Neural cell (in vitro differentiated cells): ENCODE results near the gene AGBL5. TPM values are rescaled to one million over a fixed set of nuclear protein-coding genes. Genes with fewer than 3 reads are reported as not detected.

ENCODE experiments used
- H2AFZ ChIP-seq: fragments of 200-600, 300-800 bp; sonication (generic), shearing (Covaris generic); 2 replicates; pipeline ENCODE4 v1.6.0; 2014; ENCODE audit warnings: low read depth, mild to moderate bottlenecking, antibody characterized with exemption, low read length, moderate library complexity
- H3F3A ChIP-seq: fragments of 200-600 bp; shearing (Covaris generic); 2 replicates; pipeline ENCODE4 v1.6.1; 2016; ENCODE audit warnings: mild to moderate bottlenecking, moderate library complexity, mixed read lengths, antibody characterized with exemption, low read length; ENCODE audit not compliant: insufficient read depth, poor library complexity, severe bottlenecking
- H3K27ac ChIP-seq: fragments of 200-600, 300-800 bp; sonication (generic), shearing (Covaris generic); 2 replicates; pipeline ENCODE4 v1.5.1; 2014; ENCODE audit warnings: mild to moderate bottlenecking, low read length, moderate library complexity
- H3K27me3 ChIP-seq: fragments of 300-800, 200-600 bp; sonication (generic), shearing (Covaris generic); 2 replicates; pipeline ENCODE4 v1.6.0; 2014; ENCODE audit warnings: mild to moderate bottlenecking, low read depth, low read length, moderate library complexity; ENCODE audit not compliant: insufficient read depth
- H3K36me3 ChIP-seq: fragments of 300-800, 200-600 bp; sonication (generic), shearing (Covaris generic); 2 replicates; pipeline ENCODE4 v1.5.1; 2014; ENCODE audit warnings: mild to moderate bottlenecking, antibody characterized with exemption, low read length, moderate library complexity; ENCODE audit not compliant: insufficient read depth
- H3K4me2 ChIP-seq: fragments of 300-800, 200-600 bp; sonication (generic), shearing (Covaris generic); 2 replicates; pipeline ENCODE4 v1.6.0; 2014; ENCODE audit warnings: mild to moderate bottlenecking, low read length
- H3K4me3 ChIP-seq: fragments of 300-800, 200-600 bp; sonication (generic), shearing (Covaris generic); 2 replicates; pipeline ENCODE4 v1.5.1; 2014; ENCODE audit warnings: mild to moderate bottlenecking, low read length, moderate library complexity
- H3K79me2 ChIP-seq: fragments of 200-600 bp; shearing (Covaris generic); replicated peaks from 2 replicates; pipeline ENCODE4 v1.6.0; 2014; ENCODE audit warnings: mild to moderate bottlenecking, low read length, moderate library complexity; ENCODE audit not compliant: insufficient read depth
- H3K9ac ChIP-seq: fragments of 300-800, 200-600 bp; sonication (generic), shearing (Covaris generic); 2 replicates; pipeline ENCODE4 v1.6.1; 2016; ENCODE audit warnings: mild to moderate bottlenecking, low read length, mixed read lengths
- H3K9me2 ChIP-seq: fragments of 200-600 bp; shearing (Covaris generic); 2 replicates; pipeline ENCODE4 v1.6.1; 2016; ENCODE audit warnings: mild to moderate bottlenecking, low read length, mixed read lengths; ENCODE audit not compliant: insufficient read depth
- H3K9me3 ChIP-seq: fragments of 200-600, 300-800 bp; sonication (generic), shearing (Covaris generic); 2 replicates; pipeline ENCODE4 v1.6.1; 2016; ENCODE audit warnings: mild to moderate bottlenecking, mixed run types, low read length, moderate library complexity, mixed read lengths
- H4K20me1 ChIP-seq: fragments of 200-600 bp; shearing (Covaris generic); 2 replicates; pipeline ENCODE4 v1.6.1; 2016; ENCODE audit warnings: mild to moderate bottlenecking, mixed run types; ENCODE audit not compliant: insufficient read depth
- EP300 ChIP-seq: fragments of 450-650 bp; conservative IDR thresholded peaks from 2 replicates; pipeline ENCODE4 v1.6.1; 2014; ENCODE audit warnings: antibody characterized with exemption, mild to moderate bottlenecking, moderate library complexity; ENCODE audit not compliant: poor library complexity, severe bottlenecking
- EZH2 ChIP-seq: fragments of 200-600, 300-800 bp; shearing (Covaris generic), sonication (generic); IDR thresholded peaks from 2 replicates; pipeline ENCODE4 v1.6.1; 2014; ENCODE audit warnings: antibody characterized with exemption, low read length, borderline replicate concordance, mild to moderate bottlenecking; ENCODE audit not compliant: insufficient read depth, poor library complexity, severe bottlenecking
- MXI1 ChIP-seq: fragments of 450-650 bp; conservative IDR thresholded peaks from 2 replicates; pipeline ENCODE4 v1.6.1; 2014; ENCODE audit warnings: antibody characterized with exemption, mild to moderate bottlenecking; ENCODE audit not compliant: poor library complexity, severe bottlenecking
- POLR2AphosphoS5 ChIP-seq: IDR thresholded peaks from 2 replicates; pipeline ENCODE4 v1.6.1; 2012
- RAD21 ChIP-seq: fragments of 450-650 bp; conservative IDR thresholded peaks from 2 replicates; pipeline ENCODE4 v1.6.1; 2014; ENCODE audit warnings: antibody characterized with exemption, mild to moderate bottlenecking, moderate library complexity
- REST ChIP-seq: IDR thresholded peaks from 2 replicates; pipeline ENCODE4 v1.6.1; 2012; ENCODE audit warnings: borderline replicate concordance
- SMC3 ChIP-seq: fragments of 450-650 bp; conservative IDR thresholded peaks from 2 replicates; pipeline ENCODE4 v1.6.1; 2014; ENCODE audit warnings: antibody characterized with exemption, mild to moderate bottlenecking, moderate library complexity; ENCODE audit not compliant: poor library complexity
- TAF1 ChIP-seq: IDR thresholded peaks from 2 replicates; pipeline ENCODE4 v1.6.1; 2012; ENCODE audit warnings: low read depth
- polyA plus RNA-seq: library from polyadenylated mRNA; depleted of rRNA; stranded (reverse); fragments of >200 nt; gene quantifications from 2 replicates; pipeline ENCODE4 v1.2.3, GENCODE V29; 2014
- TF ChIP-seq, protein P1 (sequence below): fragments of 450-650 bp; IDR thresholded peaks from 2 replicates; pipeline ENCODE4 v1.5.1; 2014; ENCODE audit warnings: antibody characterized with exemption, mild to moderate bottlenecking, moderate library complexity; ENCODE audit not compliant: poor library complexity, severe bottlenecking

AGBL5 gene
- polyA plus RNA-seq, 1 donor from 2014 or later, result 34.3 TPM

GRCh38 chr2:27076323-27076722 is 24.9 kb downstream of the AGBL5 start:
- Histone ChIP-seq H4K20me1 (no peaks in the 10 kb centered on the region), H3K9me2 (no peaks in the 10 kb centered on the region), H3K27me3 (no peaks in the 10 kb centered on the region), H3K27ac (no peak overlapping the region), H3K9me3 (no peaks in the 10 kb centered on the region), H3K79me2 (peaks cover under 1% of the 10 kb centered on the region), H3K4me2 (no peak overlapping the region), H3K9ac (no peak overlapping the region), H3K4me3 (no peak overlapping the region), H2AFZ (no peak overlapping the region), H3F3A (no peaks in the 10 kb centered on the region), H3K36me3 (no peaks in the 10 kb centered on the region)
- TF ChIP-seq MXI1 (no peak), SMC3 (no peak), EZH2 (no peak), TAF1 (no peak), REST (no peak), EP300 (no peak), POLR2AphosphoS5 (no peak), RAD21 (no peak)
- TF ChIP-seq, protein P1, sequence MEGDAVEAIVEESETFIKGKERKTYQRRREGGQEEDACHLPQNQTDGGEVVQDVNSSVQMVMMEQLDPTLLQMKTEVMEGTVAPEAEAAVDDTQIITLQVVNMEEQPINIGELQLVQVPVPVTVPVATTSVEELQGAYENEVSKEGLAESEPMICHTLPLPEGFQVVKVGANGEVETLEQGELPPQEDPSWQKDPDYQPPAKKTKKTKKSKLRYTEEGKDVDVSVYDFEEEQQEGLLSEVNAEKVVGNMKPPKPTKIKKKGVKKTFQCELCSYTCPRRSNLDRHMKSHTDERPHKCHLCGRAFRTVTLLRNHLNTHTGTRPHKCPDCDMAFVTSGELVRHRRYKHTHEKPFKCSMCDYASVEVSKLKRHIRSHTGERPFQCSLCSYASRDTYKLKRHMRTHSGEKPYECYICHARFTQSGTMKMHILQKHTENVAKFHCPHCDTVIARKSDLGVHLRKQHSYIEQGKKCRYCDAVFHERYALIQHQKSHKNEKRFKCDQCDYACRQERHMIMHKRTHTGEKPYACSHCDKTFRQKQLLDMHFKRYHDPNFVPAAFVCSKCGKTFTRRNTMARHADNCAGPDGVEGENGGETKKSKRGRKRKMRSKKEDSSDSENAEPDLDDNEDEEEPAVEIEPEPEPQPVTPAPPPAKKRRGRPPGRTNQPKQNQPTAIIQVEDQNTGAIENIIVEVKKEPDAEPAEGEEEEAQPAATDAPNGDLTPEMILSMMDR, result no peak

DNA sequence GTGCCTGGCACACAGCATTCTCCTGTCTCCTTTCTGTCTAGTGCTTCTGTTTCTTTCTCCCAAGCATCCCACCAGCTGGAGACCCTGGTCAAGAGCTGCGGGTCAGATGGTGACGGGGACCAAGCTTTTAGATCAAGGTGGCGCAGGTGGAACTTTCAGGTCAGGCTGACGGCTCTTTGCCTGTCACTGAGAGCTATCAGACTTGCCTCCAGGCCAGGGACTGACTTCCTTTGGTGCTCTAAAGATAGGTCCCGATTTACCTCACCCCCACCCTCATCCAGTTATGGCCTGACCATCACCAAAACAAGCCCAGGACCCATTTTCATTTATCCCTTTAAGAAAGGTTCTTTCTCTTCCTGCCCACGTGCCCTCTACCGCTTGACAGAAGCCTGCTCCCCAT is 25.8 kb downstream of the AGBL5 start:
- Histone ChIP-seq H3K9me2 (no peaks in the 10 kb centered on the region), H3F3A (no peaks in the 10 kb centered on the region), H3K36me3 (no peaks in the 10 kb centered on the region), H3K4me2 (no peak overlapping the region), H3K27me3 (no peaks in the 10 kb centered on the region), H3K4me3 (no peak overlapping the region), H2AFZ (no peak overlapping the region), H3K9me3 (no peaks in the 10 kb centered on the region), H3K9ac (no peak overlapping the region), H3K27ac (no peak overlapping the region), H3K79me2 (no peaks in the 10 kb centered on the region), H4K20me1 (no peaks in the 10 kb centered on the region)
- TF ChIP-seq EP300 (no peak), REST (no peak), EZH2 (no peak)
